ENCODE data around the gene ZNF556.
A peak's percentile ranks its signal among the peaks of the same experiment; 100 is the strongest.
"Not testable (repeated sequence)": the region's sequence is repeated elsewhere in the genome, so short reads cannot be mapped to it uniquely, and the experiment has no call there.

ZNF556 gene

DNA sequence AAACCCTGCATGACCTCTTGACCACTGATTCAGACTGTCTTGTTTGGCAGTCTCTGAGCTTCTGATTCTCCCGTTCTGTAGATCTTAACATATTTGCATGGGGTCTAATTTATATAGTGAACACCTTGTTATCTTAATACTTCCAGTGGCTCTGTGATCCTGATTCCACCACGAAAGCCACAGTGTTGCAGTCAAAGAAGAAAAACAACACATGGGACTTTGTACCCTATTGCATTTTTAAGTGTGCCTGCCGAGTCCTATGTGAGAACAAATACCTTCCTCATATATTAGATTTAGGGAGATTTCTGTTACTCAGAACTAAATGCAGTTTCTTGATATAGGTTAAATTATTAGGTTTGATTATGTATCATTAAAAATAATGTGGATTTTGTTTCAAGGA lies 12.3 kb upstream of the ZNF556 start:
- no peak for DNase-seq

DNA sequence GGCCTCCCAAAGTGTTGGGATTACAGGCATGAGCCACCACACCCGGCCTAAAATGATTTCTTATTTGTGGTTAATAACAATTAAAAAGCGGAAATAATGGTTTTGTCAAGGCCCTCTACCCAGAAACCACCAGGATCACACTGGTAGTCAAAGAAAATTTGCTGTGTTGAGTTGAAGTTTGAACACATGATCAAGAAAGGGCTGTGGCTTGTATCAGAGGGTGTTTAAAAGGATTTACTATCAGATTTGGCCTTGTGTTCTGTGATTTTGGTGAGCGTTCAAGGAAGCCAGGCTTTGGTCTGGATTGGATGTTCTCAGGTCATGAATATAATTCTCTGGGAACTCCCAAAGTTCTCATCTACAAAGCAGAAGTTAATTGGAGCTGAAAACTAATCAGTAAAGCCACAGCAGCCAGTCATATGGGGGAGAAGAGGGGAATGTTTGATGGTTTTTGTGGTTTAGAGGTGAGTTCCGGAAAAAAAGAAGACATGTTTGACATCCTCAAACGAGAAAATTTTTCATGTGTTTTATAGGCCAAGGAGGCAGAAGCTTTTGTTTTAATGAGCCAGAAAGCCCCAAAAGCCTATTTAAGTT lies 10.6 kb upstream of the ZNF556 start:
- DNase-seq, result no peak

DNA sequence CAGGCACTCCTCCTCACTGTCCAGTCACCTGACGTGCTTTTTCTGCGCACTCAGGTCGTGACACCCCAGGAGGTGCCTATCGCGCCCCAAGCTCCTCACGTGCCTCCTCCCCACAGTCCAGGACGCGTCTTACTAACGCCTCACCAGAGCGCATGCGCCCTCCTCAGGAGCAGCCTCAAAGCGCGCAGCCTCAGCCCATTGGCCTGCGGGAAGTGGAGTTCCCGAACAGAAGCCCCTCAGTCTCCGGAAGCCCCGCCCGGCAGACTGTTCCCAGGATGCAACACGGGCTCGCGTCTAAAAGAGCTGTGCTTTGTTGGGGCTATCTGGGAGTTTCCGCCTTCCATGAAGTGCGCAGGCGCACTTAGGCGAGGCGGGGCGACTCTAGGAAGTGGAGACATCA lies 8.3 kb upstream of the ZNF556 start:
- DNase-seq, result no peak

GRCh38 chr19:2863816-2864215 lies 3.3 kb upstream of the ZNF556 start:
- no peak for DNase-seq

- no peak for DNase-seq
Observed at GRCh38 chr19:2865334-2866100, 1.6 kb upstream of the ZNF556 start.

DNA sequence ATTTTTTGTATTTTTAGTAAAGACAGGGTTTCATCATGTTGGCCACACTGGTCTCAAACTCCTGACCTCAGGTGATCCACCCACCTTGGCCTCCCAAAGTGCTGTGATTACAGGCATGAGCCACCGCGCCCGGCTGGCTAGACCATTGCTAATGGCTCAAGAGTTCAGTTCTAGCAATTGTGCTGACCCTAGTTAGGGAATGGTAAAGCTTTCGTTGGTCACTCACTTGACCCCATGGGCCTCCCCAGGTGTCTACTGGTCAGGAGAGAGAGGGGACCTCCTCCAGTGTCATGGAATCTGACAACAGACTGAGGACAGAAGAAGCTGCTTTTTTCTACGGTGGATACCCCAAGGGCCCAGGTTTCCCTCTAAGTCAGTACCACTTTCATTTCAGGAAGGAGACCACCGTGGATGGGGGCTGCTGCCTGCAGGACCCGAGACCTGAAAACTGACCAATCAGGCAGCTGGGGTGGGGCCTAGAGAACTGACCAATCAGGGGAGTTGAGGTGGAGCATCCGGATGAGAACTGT lies 575 bp upstream of the ZNF556 start:
- no peak for DNase-seq

- no peak for DNase-seq
Observed at GRCh38 chr19:2869618-2870017, 2.5 kb downstream of the ZNF556 start.

- not testable (repeated sequence) for DNase-seq
Observed at GRCh38 chr19:2872175-2872574, 5.0 kb downstream of the ZNF556 start.

GRCh38 chr19:2877398-2878331 lies 10.5 kb downstream of the ZNF556 start:
- DNase-seq, result no peak

DNA sequence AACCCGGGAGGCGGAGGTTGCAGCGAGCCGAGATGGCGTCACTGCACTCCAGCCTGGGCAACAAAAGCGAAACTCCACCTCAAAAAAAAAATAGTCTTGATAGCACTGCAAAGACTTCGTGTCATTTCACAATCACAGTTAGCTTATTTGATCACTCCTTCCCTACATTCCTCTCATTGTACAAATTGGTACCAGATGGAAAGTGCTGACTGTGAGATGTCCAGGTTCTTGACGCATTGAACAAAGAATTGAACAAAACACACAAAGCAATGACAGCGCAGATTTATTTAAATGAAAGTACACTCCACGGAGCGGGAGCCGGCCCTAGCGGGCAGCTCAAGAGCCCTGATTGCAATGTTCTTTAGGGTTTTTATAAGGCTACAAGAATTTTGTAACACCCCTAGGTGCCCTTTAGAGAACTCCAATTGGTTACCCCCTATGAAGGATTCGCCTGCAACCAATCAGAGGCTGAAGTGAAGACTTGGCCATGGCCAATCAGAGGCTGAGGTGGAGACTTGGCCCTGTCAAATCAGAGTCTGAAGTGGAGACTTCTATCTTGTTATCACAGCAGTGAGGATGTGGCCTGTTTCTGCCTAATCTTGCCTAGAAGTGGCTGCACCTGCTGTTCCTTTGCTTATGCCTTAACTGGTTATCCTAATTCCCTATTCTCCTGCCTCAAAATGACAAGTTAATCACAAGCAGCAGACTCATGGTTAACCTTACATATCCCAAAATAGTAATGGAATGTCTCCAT lies 16.7 kb downstream of the ZNF556 start:
- no peak for DNase-seq

DNA sequence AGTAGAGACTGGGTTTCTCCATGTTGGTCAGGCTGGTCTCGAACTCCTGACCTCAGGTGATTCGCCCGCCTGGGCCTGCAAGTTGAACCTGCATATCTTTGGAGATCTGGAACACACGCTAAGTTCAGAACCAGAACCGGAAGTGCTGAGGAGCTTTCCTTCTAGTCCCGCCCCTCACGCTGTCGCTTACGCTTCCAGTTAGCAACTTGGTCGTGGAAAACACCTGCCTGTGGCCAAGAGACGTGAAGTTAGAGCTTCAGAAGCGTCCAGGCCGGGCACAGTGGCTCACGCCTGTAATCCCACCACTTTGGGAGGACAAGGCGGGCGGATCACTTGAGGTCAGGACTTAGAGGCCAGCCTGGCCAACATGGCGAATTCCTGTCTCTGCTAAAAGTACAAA lies 18.6 kb downstream of the ZNF556 start:
- DNase-seq, result no peak

- peak; percentile 61 for DNase-seq
Observed at GRCh38 chr19:2887391-2887914, 20.3 kb downstream of the ZNF556 start.

GRCh38 chr19:2888731-2889224 lies 21.6 kb downstream of the ZNF556 start:
- DNase-seq, result no peak

- not testable (repeated sequence) for DNase-seq
Observed at GRCh38 chr19:2890531-2890930, 23.4 kb downstream of the ZNF556 start.

DNA sequence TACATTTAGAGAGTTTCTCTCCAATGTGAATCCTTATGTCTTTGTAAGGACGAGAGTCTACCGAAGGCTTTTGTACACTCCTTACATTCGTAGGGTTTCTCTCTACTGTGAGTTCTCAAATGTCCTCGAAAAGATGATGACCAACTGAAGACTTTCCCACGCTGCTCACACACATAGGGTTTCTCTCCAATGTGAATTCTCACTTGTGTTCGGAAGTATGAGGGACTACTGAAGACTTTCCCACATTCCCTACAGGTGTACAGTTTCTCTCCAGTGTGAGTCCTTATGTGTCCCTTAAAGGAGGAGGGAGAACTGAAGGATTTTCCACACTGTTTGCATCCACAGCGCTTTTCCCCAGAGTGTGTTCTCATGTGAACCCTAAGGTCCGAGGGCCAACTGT lies 29.6 kb downstream of the ZNF556 start:
- no peak for DNase-seq

- DNase-seq, result peak; percentile 97
Observed at GRCh38 chr19:2900296-2901252, 33.4 kb downstream of the ZNF556 start, which contains the start of gene ZNF57. Gene ZNF57 (plus strand): TSS chr19:2900928. CDS start chr19:2901046, 118 bp downstream.

DNA sequence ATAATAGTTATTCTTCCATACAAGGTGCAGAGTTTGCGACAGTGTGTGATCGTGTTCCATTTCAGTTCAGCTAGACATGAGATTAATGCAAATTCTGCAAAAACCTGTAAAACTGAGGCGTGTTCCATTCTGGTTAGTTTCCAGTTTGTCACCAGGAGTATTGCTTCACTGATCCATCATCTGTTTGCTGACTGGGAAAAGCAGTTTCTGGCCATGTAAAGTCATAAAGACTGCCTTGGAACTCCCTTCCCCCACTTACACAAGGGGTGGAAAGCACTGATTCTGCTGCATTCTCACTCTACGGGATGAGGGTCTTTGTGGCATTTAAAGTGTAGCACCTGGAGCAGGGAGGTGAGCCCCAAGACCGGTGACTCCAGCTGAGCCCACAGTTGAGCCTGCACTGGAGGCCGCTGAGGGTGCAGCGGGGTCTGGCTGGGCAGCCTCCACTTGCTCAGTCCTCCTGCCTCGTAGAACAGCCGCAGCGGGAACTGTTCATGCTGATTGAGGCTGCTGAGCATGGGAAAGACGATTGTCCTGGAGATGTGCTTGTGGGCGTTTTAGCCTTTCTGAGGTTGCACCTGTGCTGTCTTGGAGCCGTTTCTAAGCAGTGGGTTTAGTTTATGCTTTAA lies 35.6 kb downstream of the ZNF556 start:
- DNase-seq, result no peak

DNA sequence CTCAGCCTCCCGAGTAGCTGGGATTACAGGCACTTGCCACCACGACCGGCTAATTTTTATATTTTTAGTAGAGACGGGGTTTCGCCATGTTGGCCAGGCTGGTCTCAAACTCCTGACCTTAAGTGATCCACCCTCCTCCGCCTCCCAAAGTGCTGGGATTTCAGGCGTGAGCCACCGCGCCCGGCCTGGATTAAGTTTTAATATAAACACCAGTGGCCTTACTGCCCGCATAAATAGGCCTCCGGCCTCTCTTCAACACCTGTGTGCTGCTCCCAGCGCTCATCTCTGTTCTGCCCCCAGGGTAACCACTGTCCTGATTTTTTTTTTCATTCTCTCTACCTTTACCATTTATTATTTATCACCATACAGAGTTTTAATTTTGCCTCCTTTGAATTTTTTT lies 36.2 kb downstream of the ZNF556 start:
- not testable (repeated sequence) for DNase-seq

DNA sequence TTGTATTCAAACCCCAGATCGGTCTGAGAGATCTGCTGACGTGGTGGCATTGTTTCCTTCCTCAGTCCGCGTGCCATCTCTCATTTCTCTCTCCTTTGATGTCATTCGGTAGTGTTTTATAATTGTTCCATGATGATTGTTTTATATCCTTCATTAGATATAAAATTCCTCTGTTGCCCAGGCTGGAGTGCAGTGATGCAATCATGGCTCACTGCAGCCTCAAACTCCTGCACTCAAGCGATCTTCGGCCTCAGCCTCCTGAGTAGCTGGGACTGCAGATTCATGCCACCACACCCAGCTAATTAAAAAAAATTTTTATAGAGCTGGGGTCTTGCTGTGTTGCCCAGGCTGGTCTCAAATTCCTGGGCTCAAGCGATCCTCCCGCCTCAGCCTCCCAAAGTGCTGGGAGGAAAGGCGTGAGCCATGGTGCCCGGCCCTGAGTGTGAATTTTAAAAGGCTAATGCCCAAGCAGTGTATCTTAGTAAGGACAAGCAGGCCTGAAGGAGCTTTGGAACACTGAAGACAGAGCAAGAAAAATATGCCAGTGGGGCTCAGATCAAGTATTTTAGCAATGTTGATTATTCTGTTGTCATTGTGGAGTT lies 38.9 kb downstream of the ZNF556 start:
- DNase-seq, result no peak

Measured in DMS79 treated with DMSO at 0.1 percent for 48 hours (cell line).